HepG2 (cell line): ENCODE measurements around the gene MZF1. TPM values are rescaled to one million over a fixed set of nuclear protein-coding genes. Genes with fewer than 3 reads are reported as not detected.

Source experiments
- ATAC-seq: fragments of 200-7000 bp; cut with Tn5 transposase; 3 replicates; pipeline ENCODE4 v1.9.1; 2020; ENCODE audit warnings: mild to moderate bottlenecking, moderate library complexity
- BruUV-seq: library from RNA; stranded (reverse); fragments of 400-500 nt; replicated peaks from 2 replicates; lab custom pipeline; 2021; lab: Mats Ljungman, UMichigan
- CTCF ChIA-PET: fragments of 300-600 bp; formaldehyde crosslinking; extraction: SDS; loops from one replicate; lab custom pipeline; 2021; ENCODE audit warnings: low total read pairs, inconsistent platforms, low intra/inter-chr PET ratio; lab: Yijun Ruan, JAX
- POLR2A ChIA-PET: fragments of 350-600 bp; sonication (Branson Sonifier 250); formaldehyde crosslinking; loops from one replicate; lab custom pipeline; 2020; ENCODE audit warnings: antibody characterized with exemption, inconsistent platforms; lab: Yijun Ruan, JAX
- DNase-seq: peaks from one replicate; pipeline ENCODE4 v3.0.0-alpha.2; 2015; ENCODE audit warnings: low spot score
- FAIRE-seq: peaks from 3 replicates; lab custom pipeline; 2011; peaks lifted over from hg19 to GRCh38; lab: Jason Lieb, UNC
- H2AFZ ChIP-seq: one replicate; pipeline ENCODE4 v1.6.1; 2011; ENCODE audit warnings: low read length, inconsistent platforms
- H3K27ac ChIP-seq: fragments of 300-600 bp; 3 replicates; pipeline ENCODE4 v1.8.0; 2011; ENCODE audit warnings: mixed run types, mild to moderate bottlenecking, mixed read lengths, low read length, inconsistent platforms; ENCODE audit not compliant: insufficient read depth; ENCODE audit errors: extremely low read length
- H3K27me3 ChIP-seq, 2 experiments: fragments of 200-600 bp in 1 of 2; 2 replicates in 1 of 2; 3 replicates in 1 of 2; pipeline versions ENCODE4 v1.6.0 to v1.8.0; 2011; ENCODE audit warnings: low read length in 2 of 2, mild to moderate bottlenecking in 2 of 2, moderate library complexity in 2 of 2, inconsistent platforms in 1 of 2; ENCODE audit not compliant: insufficient read depth in 2 of 2, control insufficient read depth in 1 of 2
- H3K36me3 ChIP-seq, 2 experiments: fragments of 200-600 bp in 1 of 2; replicated peaks in 1 of 2; 2 replicates in 1 of 2; 3 replicates in 1 of 2; pipeline versions ENCODE4 v1.5.1 to v1.8.0; 2011; ENCODE audit warnings: low read length in 2 of 2, inconsistent platforms in 1 of 2; ENCODE audit not compliant: insufficient read depth in 2 of 2, control insufficient read depth in 1 of 2
- H3K4me1 ChIP-seq: 2 replicates; pipeline ENCODE4 v1.5.1; 2012; ENCODE audit warnings: low read length, inconsistent platforms; ENCODE audit not compliant: insufficient read depth
- H3K4me2 ChIP-seq: 2 replicates; pipeline ENCODE4 v1.6.0; 2011; ENCODE audit warnings: low read depth, low read length, inconsistent platforms
- H3K4me3 ChIP-seq, 3 experiments: fragments of 200-600 bp in 1 of 3; sonication (generic), shearing (Covaris generic) in 1 of 3; replicated peaks in 1 of 3; 2 replicates each; pipeline ENCODE4 v1.5.1; 2011 to 2016; ENCODE audit warnings: low read length in 3 of 3, inconsistent platforms in 2 of 3, low read depth in 2 of 3, mild to moderate bottlenecking in 2 of 3, control low read depth in 1 of 3, mixed read lengths in 1 of 3; ENCODE audit not compliant: insufficient read depth in 1 of 3
- H3K79me2 ChIP-seq: one replicate; pipeline ENCODE4 v1.6.1; 2011; ENCODE audit warnings: low read length, inconsistent platforms; ENCODE audit not compliant: insufficient read depth
- H3K9ac ChIP-seq: 2 replicates; pipeline ENCODE4 v1.6.0; 2011; ENCODE audit warnings: mild to moderate bottlenecking, low read depth, low read length, inconsistent platforms; ENCODE audit not compliant: insufficient read depth
- H3K9me3 ChIP-seq: 2 replicates; pipeline ENCODE4 v1.5.1; 2012; ENCODE audit warnings: mild to moderate bottlenecking, low read length
- H4K20me1 ChIP-seq: 2 replicates; pipeline ENCODE4 v1.6.0; 2011; ENCODE audit warnings: inconsistent platforms, mild to moderate bottlenecking, low read length, moderate library complexity; ENCODE audit not compliant: insufficient read depth
- AGO2 ChIP-seq: fragments of 200-400 bp; formaldehyde crosslinking; optimal IDR thresholded peaks from 2 replicates; pipeline ENCODE3; 2017; ENCODE audit warnings: mild to moderate bottlenecking, low read depth, low read length, moderate library complexity
- HNRNPLL ChIP-seq: fragments of 200-400 bp; formaldehyde crosslinking; IDR thresholded peaks from 2 replicates; pipeline ENCODE4 v1.6.1; 2017; ENCODE audit warnings: mild to moderate bottlenecking, low read depth, low read length; ENCODE audit not compliant: poor library complexity, severe bottlenecking
- MLLT10 ChIP-seq: sonication (generic); formaldehyde crosslinking; IDR thresholded peaks from 2 replicates; pipeline ENCODE4 v1.4.0; 2020; ENCODE audit warnings: missing genetic modification reagents
- POLR2A ChIP-seq, 2 experiments: IDR thresholded peaks; 2 replicates each; pipeline ENCODE4 v1.6.1; 2011; ENCODE audit warnings: low read depth in 2 of 2, low read length in 2 of 2, mild to moderate bottlenecking in 1 of 2, moderate library complexity in 1 of 2; ENCODE audit not compliant: insufficient read depth in 1 of 2
- RBFOX2 ChIP-seq: fragments of 200-400 bp; formaldehyde crosslinking; IDR thresholded peaks from 2 replicates; pipeline ENCODE4 v1.6.1; 2017; ENCODE audit warnings: low read depth, mild to moderate bottlenecking, low read length
- SOX5 ChIP-seq: IDR thresholded peaks from 2 replicates; pipeline ENCODE4 v1.6.1; 2016; ENCODE audit warnings: borderline replicate concordance
- ZNF597 ChIP-seq: sonication (generic); formaldehyde crosslinking; IDR thresholded peaks from 2 replicates; pipeline ENCODE4 v1.5.0; 2020; ENCODE audit warnings: missing genetic modification reagents
- ZNF720 ChIP-seq: sonication (generic); formaldehyde crosslinking; IDR thresholded peaks from 2 replicates; pipeline ENCODE4 v1.4.0; 2020; ENCODE audit warnings: missing genetic modification reagents
- WGBS: methylation state at CpG from one replicate; pipeline ENCODE4 v1.1.6; 2017; ENCODE audit warnings: low lambda C conversion rate; 5-methylcytosine and 5-hydroxymethylcytosine counted together
- in situ Hi-C: cut with HindIII; loops from 2 replicates; pipeline ENCODE4 v1.10.0; 2017; ENCODE audit warnings: low pct_unique_long_range_greater_than_20kb; ENCODE audit not compliant: extremely low pct_ligation_motif_present
- intact Hi-C: fragments of 100-400 bp; cut with micrococcal nuclease; formaldehyde crosslinking; loops from one replicate; pipeline ENCODE4 v1.10.0; 2022; ENCODE audit not compliant: unreplicated experiment
- polyA plus RNA-seq, 8 experiments: library from polyadenylated mRNA; depleted of rRNA in 3 of 8; stranded (reverse) in 7 of 8; unstranded in 1 of 8; fragments of >200 nt; fragmentation: Illumina TruSeq in 4 of 8; extraction: Trizol in 4 of 8; gene quantifications; 2 replicates each; pipeline versions ENCODE4 v1.2.1 to v1.2.3, GENCODE V29; 2011 to 2016; ENCODE audit warnings: low read depth in 4 of 8, missing spikeins in 1 of 8, mixed read lengths in 1 of 8; ENCODE audit not compliant: insufficient read depth in 1 of 8
- total RNA-seq, 5 experiments: library from RNA; depleted of rRNA; stranded (reverse); fragments of >200 nt; fragmentation: Illumina TruSeq; extraction: Trizol; gene quantifications; 2 replicates each; pipeline ENCODE4 v1.2.3, GENCODE V29; 2016; ENCODE audit warnings: low read depth in 1 of 5

The MZF1 gene
- total and polyA plus RNA-seq, 2 of the 13 experiments (the other 11 are each of a cell fraction or from before 2014, with no cell fraction given): 3.1 to 8.1 TPM

- H3K9ac ChIP-seq: no peak overlapping the region
- no peaks in the 10 kb centered on the region for H3K9me3 ChIP-seq
- ATAC-seq (no peak), FAIRE-seq (no peak), DNase-seq (no peak)
- peaks cover 34% of the 10 kb centered on the region for H3K4me1 ChIP-seq
- H3K4me2 ChIP-seq: no peak overlapping the region
- H3K79me2 ChIP-seq: peaks cover 41% of the 10 kb centered on the region
- H3K27ac ChIP-seq: no peak overlapping the region
- ChIA-PET CTCF (no interaction called here), POLR2A (interaction anchor here (2.5 kb wide), 1 partner anchor 10 kb away, joined by 8 read pairs; no protein-coding TSS in a partner anchor)
- WGBS: 90% methylated on average over 8 of the region's 20 CpGs
- TF ChIP-seq SOX5 (CRISPR knock-in tag) (no peak), POLR2A (IDR thresholded peaks at IDR 0.05; ENCODE audit: insufficient read depth in 1 of 2, low read depth in 2 of 2, low read length in 2 of 2) (peak in 1 of 2 experiments; percentile 18; a peak in 1 of 4 replicates), ZNF597 (CRISPR knock-in tag) (no peak), HNRNPLL (peak; percentile 22), ZNF720 (CRISPR knock-in tag) (no peak), AGO2 (peak; percentile 51), MLLT10 (no peak), RBFOX2 (0 out of 2 replicates have a peak, but pooled peaks have one; percentile 33)
- no peak overlapping the region for H3K4me3 ChIP-seq
- peaks cover 49% of the 10 kb centered on the region for H4K20me1 ChIP-seq
- peaks cover 35 to 70% of the 10 kb centered on the region in 2 experiments for H3K36me3 ChIP-seq
- H3K27me3 ChIP-seq: no peaks in the 10 kb centered on the region; a peak in 1 of 5 replicates
- no peak overlapping the region for H2AFZ ChIP-seq
- no TSS peak for BruUV-seq
- in situ Hi-C loops: no loop called here
- intact Hi-C loops: no loop called here
Observed at GRCh38 chr19:58548859-58549663, 24.1 kb downstream of the MZF1 start.
